ENCODE measurements around the gene PLXNA2.

PLXNA2 gene

GRCh38 chr1:208183977-208184911 lies 59.9 kb downstream of the PLXNA2 start:
- DNase-seq (no peak), ATAC-seq (ENCODE audit: insufficient read depth, low read depth) (no peak)
- Histone ChIP-seq H3K9me3 (ENCODE audit: insufficient read depth, low read length, severe bottlenecking) (no peaks in the 10 kb centered on the region), H4K20me1 (ENCODE audit: insufficient read depth, low read length) (no peaks in the 10 kb centered on the region), H3K36me3 (ENCODE audit: insufficient read depth, low read length) (no peaks in the 10 kb centered on the region), H3K27me3 (ENCODE audit: insufficient read depth, low read length, poor library complexity) (peaks cover 42% of the 10 kb centered on the region), H3K79me2 (ENCODE audit: insufficient read depth, low read length) (no peaks in the 10 kb centered on the region), H3K27ac (ENCODE audit: low read length) (no peak overlapping the region), H2AFZ (ENCODE audit: low read depth, low read length) (no peak overlapping the region), H3K4me2 (ENCODE audit: insufficient read depth, low read length) (no peak overlapping the region), H3K4me3 (ENCODE audit: low read depth in 1 of 2, low read length in 2 of 2) (no peak overlapping the region), H3K9ac (ENCODE audit: low read depth, low read length) (no peak overlapping the region), H3K4me1 (ENCODE audit: insufficient read depth, low read length) (no peaks in the 10 kb centered on the region)
- TF ChIP-seq CTCF (IDR thresholded peaks at IDR 0.05; ENCODE audit: borderline replicate concordance, extremely low read depth, low read length, poor library complexity, severe bottlenecking) = no peak
- no peak for TF ChIP-seq EZH2 (IDR thresholded peaks at IDR 0.05; ENCODE audit: borderline replicate concordance, low read depth, low read length, severe bottlenecking)

GRCh38 chr1:208182880-208183645 lies 61.1 kb downstream of the PLXNA2 start:
- Histone ChIP-seq H4K20me1 (ENCODE audit: insufficient read depth, low read length) (no peaks in the 10 kb centered on the region), H3K4me1 (ENCODE audit: insufficient read depth, low read length) (no peaks in the 10 kb centered on the region), H3K27me3 (ENCODE audit: insufficient read depth, low read length, poor library complexity) (peaks cover 49% of the 10 kb centered on the region), H3K27ac (ENCODE audit: low read length) (no peak overlapping the region), H2AFZ (ENCODE audit: low read depth, low read length) (no peak overlapping the region), H3K4me3 (ENCODE audit: low read depth in 1 of 2, low read length in 2 of 2) (no peak overlapping the region), H3K36me3 (ENCODE audit: insufficient read depth, low read length) (no peaks in the 10 kb centered on the region), H3K9ac (ENCODE audit: low read depth, low read length) (no peak overlapping the region), H3K9me3 (ENCODE audit: insufficient read depth, low read length, severe bottlenecking) (no peaks in the 10 kb centered on the region), H3K79me2 (ENCODE audit: insufficient read depth, low read length) (no peaks in the 10 kb centered on the region), H3K4me2 (ENCODE audit: insufficient read depth, low read length) (no peak overlapping the region)
- DNase-seq = no peak
- TF ChIP-seq EZH2 (IDR thresholded peaks at IDR 0.05; ENCODE audit: borderline replicate concordance, low read depth, low read length, severe bottlenecking) (no peak), CTCF (IDR thresholded peaks at IDR 0.05; ENCODE audit: borderline replicate concordance, extremely low read depth, low read length, poor library complexity, severe bottlenecking) (no peak)
- ATAC-seq (ENCODE audit: insufficient read depth, low read depth) = no peak

- TF ChIP-seq CTCF (IDR thresholded peaks at IDR 0.05; ENCODE audit: borderline replicate concordance, extremely low read depth, low read length, poor library complexity, severe bottlenecking) = no peak
- TF ChIP-seq EZH2 (IDR thresholded peaks at IDR 0.05; ENCODE audit: borderline replicate concordance, low read depth, low read length, severe bottlenecking) = no peak
- H3K4me3 ChIP-seq (ENCODE audit: low read depth in 1 of 2, low read length in 2 of 2) = no peak overlapping the region
- H3K36me3 ChIP-seq (ENCODE audit: insufficient read depth, low read length) = no peaks in the 10 kb centered on the region
- H3K9ac ChIP-seq (ENCODE audit: low read depth, low read length) = no peak overlapping the region
- H2AFZ ChIP-seq (ENCODE audit: low read depth, low read length) = no peak overlapping the region
- no peaks in the 10 kb centered on the region for H3K9me3 ChIP-seq (ENCODE audit: insufficient read depth, low read length, severe bottlenecking)
- no peak overlapping the region for H3K27ac ChIP-seq (ENCODE audit: low read length)
- no peak overlapping the region for H3K4me2 ChIP-seq (ENCODE audit: insufficient read depth, low read length)
- ATAC-seq (ENCODE audit: insufficient read depth, low read depth) (no peak), DNase-seq (no peak)
- H4K20me1 ChIP-seq (ENCODE audit: insufficient read depth, low read length) = no peaks in the 10 kb centered on the region; the same call in 1 of the 2 replicates
- H3K27me3 ChIP-seq (ENCODE audit: insufficient read depth, low read length, poor library complexity) = peaks cover 61% of the 10 kb centered on the region
- no peaks in the 10 kb centered on the region for H3K4me1 ChIP-seq (ENCODE audit: insufficient read depth, low read length)
- H3K79me2 ChIP-seq (ENCODE audit: insufficient read depth, low read length) = no peaks in the 10 kb centered on the region
Measured at GRCh38 chr1:208181364-208181763, 62.8 kb downstream of the PLXNA2 start.
